ENCODE measurements around the gene ZBTB7C. TPM values are rescaled to one million over a fixed set of nuclear protein-coding genes. Genes with fewer than 3 reads are reported as not detected.

The ZBTB7C gene
- total and polyA plus RNA-seq, 10 of the 15 experiments (the other 5 are each of a cell fraction or from before 2014, with no cell fraction given) = under 0.01 to 0.08 (median 0.01) TPM; not detected in 7

- DNase-seq (ENCODE audit: low read depth, low spot score) = no peak
- SMC1A ChIA-PET (ENCODE audit: uncharacterized antibody, unreplicated experiment) = no interaction called here
- Histone ChIP-seq H3K4me3 (no peak overlapping the region), H3K36me3 (ENCODE audit: control insufficient read depth in 2 of 2, insufficient read depth in 2 of 2, low read length in 1 of 2) (no peaks in the 10 kb centered on the region), H2AFZ (ENCODE audit: control insufficient read depth, low read depth, low read length) (no peak overlapping the region), H3K4me1 (ENCODE audit: control insufficient read depth, insufficient read depth, low read length) (no peaks in the 10 kb centered on the region), H3K27me3 (replicated peaks in 1 of 2; ENCODE audit: control insufficient read depth in 2 of 2, insufficient read depth in 2 of 2, low read length in 1 of 2) (peaks cover 2 to 8% of the 10 kb centered on the region in 2 experiments), H3K4me2 (ENCODE audit: control insufficient read depth, insufficient read depth) (no peak overlapping the region), H3K9ac (ENCODE audit: control insufficient read depth, insufficient read depth, low read length) (no peak overlapping the region), H3K79me2 (ENCODE audit: control insufficient read depth, insufficient read depth, low read length) (no peaks in the 10 kb centered on the region), H3K9me3 (replicated peaks; ENCODE audit: control insufficient read depth, insufficient read depth, low read length) (no peaks in the 10 kb centered on the region), H3K27ac (ENCODE audit: control insufficient read depth, insufficient read depth) (no peak overlapping the region), H4K20me1 (ENCODE audit: control insufficient read depth, insufficient read depth) (no peaks in the 10 kb centered on the region)
- no peak for FAIRE-seq
- TF ChIP-seq YBX1 (IDR thresholded peaks at IDR 0.05) (no peak), BHLHE40 (IDR thresholded peaks at IDR 0.05; ENCODE audit: borderline replicate concordance in 1 of 2, low read depth in 2 of 2, low read length in 1 of 2) (no peak), ELK1 (IDR thresholded peaks at IDR 0.05; ENCODE audit: low read depth, low read length) (no peak), BMI1 (IDR thresholded peaks at IDR 0.05; ENCODE audit: borderline replicate concordance) (no peak), JUNB (IDR thresholded peaks at IDR 0.05) (no peak)
- no TSS peak for BruUV-seq (replicated peaks)
- 37% methylated on average over 7 of the region's 9 CpGs for WGBS (ENCODE audit: insufficient coverage, insufficient replicate concordance, low lambda C conversion rate, missing lambda C conversion rate)
- ATAC-seq = no peak
- intact Hi-C loops (cut with micrococcal nuclease; ENCODE audit: unreplicated experiment) (no loop called here), in situ Hi-C loops (cut with MboI) (no loop called here)
- CTCF ChIA-PET = no interaction called here
- POLR2A ChIA-PET = no interaction called here
- RAD21 ChIA-PET (ENCODE audit: unreplicated experiment) = no interaction called here
Measured at GRCh38 chr18:48100651-48101165, 308.5 kb downstream of the ZBTB7C start.

GRCh38 chr18:48100165-48100575 lies 309.0 kb downstream of the ZBTB7C start:
- FAIRE-seq (no peak), DNase-seq (ENCODE audit: low read depth, low spot score) (no peak), ATAC-seq (no peak)
- ChIA-PET RAD21 (ENCODE audit: unreplicated experiment) (no interaction called here), SMC1A (ENCODE audit: uncharacterized antibody, unreplicated experiment) (no interaction called here), CTCF (no interaction called here), POLR2A (no interaction called here)
- Histone ChIP-seq H3K4me1 (ENCODE audit: control insufficient read depth, insufficient read depth, low read length) (no peaks in the 10 kb centered on the region), H3K4me3 (no peak overlapping the region), H4K20me1 (ENCODE audit: control insufficient read depth, insufficient read depth) (no peaks in the 10 kb centered on the region), H3K4me2 (ENCODE audit: control insufficient read depth, insufficient read depth) (no peak overlapping the region), H2AFZ (ENCODE audit: control insufficient read depth, low read depth, low read length) (no peak overlapping the region), H3K9ac (ENCODE audit: control insufficient read depth, insufficient read depth, low read length) (no peak overlapping the region), H3K79me2 (ENCODE audit: control insufficient read depth, insufficient read depth, low read length) (no peaks in the 10 kb centered on the region), H3K27ac (ENCODE audit: control insufficient read depth, insufficient read depth) (no peak overlapping the region), H3K27me3 (replicated peaks in 1 of 2; ENCODE audit: control insufficient read depth in 2 of 2, insufficient read depth in 2 of 2, low read length in 1 of 2) (peaks cover 2 to 8% of the 10 kb centered on the region in 2 experiments), H3K36me3 (ENCODE audit: control insufficient read depth in 2 of 2, insufficient read depth in 2 of 2, low read length in 1 of 2) (no peaks in the 10 kb centered on the region), H3K9me3 (replicated peaks; ENCODE audit: control insufficient read depth, insufficient read depth, low read length) (no peaks in the 10 kb centered on the region)
- WGBS (ENCODE audit: insufficient coverage, insufficient replicate concordance, low lambda C conversion rate, missing lambda C conversion rate) = 21% methylated on average over 8 of the region's 8 CpGs
- in situ Hi-C loops (cut with MboI) (no loop called here), intact Hi-C loops (cut with micrococcal nuclease; ENCODE audit: unreplicated experiment) (no loop called here)
- no TSS peak for BruUV-seq (replicated peaks)
- TF ChIP-seq CHD1 (IDR thresholded peaks at IDR 0.05; ENCODE audit: low read depth, low read length) = no peak
- TF ChIP-seq WRNIP1 (IDR thresholded peaks at IDR 0.05; ENCODE audit: borderline replicate concordance, low read depth, low read length) = no peak
- TF ChIP-seq ZZZ3 (IDR thresholded peaks at IDR 0.05; ENCODE audit: control insufficient read depth, insufficient read length, low read depth) = no peak
- TF ChIP-seq JUNB (IDR thresholded peaks at IDR 0.05) = no peak

Data from GM12878 (cell line).